Aorta (tissue), 5 donors: ENCODE data around the gene EVA1B. TPM values are rescaled to one million over a fixed set of nuclear protein-coding genes. Genes with fewer than 3 reads are reported as not detected.

Experiments
- ATAC-seq: fragments of 200-7000 bp; cut with Tn5 transposase; one replicate; pipeline ENCODE4 v1.9.1; 2022; ENCODE audit warnings: moderate library complexity; ENCODE audit not compliant: low FRiP score
- DNase-seq, 2 donors: peaks; one replicate each; pipeline ENCODE4 v3.0.0-alpha.2; 2020
- H3K27ac ChIP-seq, 2 donors: one replicate each; pipeline ENCODE4 v1.5.1; 2013; ENCODE audit warnings: low read length in 2 of 2, mild to moderate bottlenecking in 2 of 2, moderate library complexity in 2 of 2, control low read depth in 1 of 2, inconsistent platforms in 1 of 2, low read depth in 1 of 2
- H3K27me3 ChIP-seq, 2 donors: one replicate each; pipeline ENCODE4 v1.6.1; 2013; ENCODE audit warnings: control low read depth in 1 of 2, low read length in 1 of 2, mild to moderate bottlenecking in 1 of 2, moderate library complexity in 1 of 2; ENCODE audit not compliant: insufficient read depth in 2 of 2, control insufficient read depth in 1 of 2
- H3K36me3 ChIP-seq, 2 donors: one replicate each; pipeline ENCODE4 v1.6.1; 2013; ENCODE audit warnings: control low read depth in 1 of 2, low read length in 1 of 2, mild to moderate bottlenecking in 1 of 2; ENCODE audit not compliant: insufficient read depth in 2 of 2, control insufficient read depth in 1 of 2
- H3K4me1 ChIP-seq, 2 donors: one replicate each; pipeline ENCODE4 v1.6.1; 2013; ENCODE audit warnings: low read length in 2 of 2, control low read depth in 1 of 2, mild to moderate bottlenecking in 1 of 2, moderate library complexity in 1 of 2; ENCODE audit not compliant: insufficient read depth in 2 of 2, control insufficient read depth in 1 of 2
- H3K4me3 ChIP-seq, 2 donors: one replicate each; pipeline ENCODE4 v1.5.1; 2013; ENCODE audit warnings: low read length in 2 of 2, control low read depth in 1 of 2, mild to moderate bottlenecking in 1 of 2
- H3K9me3 ChIP-seq: one replicate; pipeline ENCODE4 v1.6.1; 2013; ENCODE audit warnings: mild to moderate bottlenecking, low read length; ENCODE audit not compliant: control insufficient read depth
- WGBS, 2 donors: extraction: QIAGEN DNeasy Blood & Tissue Kit; methylation state at CpG; one replicate each; pipeline ENCODE4 v1.1.7; 2013; 5-methylcytosine and 5-hydroxymethylcytosine counted together
- intact Hi-C, 2 donors: fragments of 100-400 bp; cut with DNase I; formaldehyde crosslinking; loops; one replicate each; pipeline versions ENCODE4 v1.14.2 to v1.15.0; 2022
- polyA plus RNA-seq, 2 donors: library from polyadenylated mRNA; stranded (reverse); fragments of 200-250 nt; gene quantifications; one replicate each; pipeline ENCODE4 v1.2.3, GENCODE V29; 2013
- total RNA-seq, 2 donors: library from RNA; stranded (reverse); fragmentation: NEBNext Ultra II Directional; extraction: Animal tissue kit (Norgen Biotek cat#: 25700); gene quantifications; one replicate each; pipeline ENCODE4 v1.2.1, GENCODE V29; 2021
- donor health status: healthy with polysubstance abuse.
- donor health status: Bipolar disorder and iron deficiency.
- donor health status: DM: no; HTN: no; CAD: no.
- donor health status: DM: no; HTN: no; CAD: no.
- donor health status: DM: yes; HTN: yes; CAD: no.

EVA1B gene
- total and polyA plus RNA-seq, 4 donors = 38.2 to 165 (median 51.5) TPM

DNA sequence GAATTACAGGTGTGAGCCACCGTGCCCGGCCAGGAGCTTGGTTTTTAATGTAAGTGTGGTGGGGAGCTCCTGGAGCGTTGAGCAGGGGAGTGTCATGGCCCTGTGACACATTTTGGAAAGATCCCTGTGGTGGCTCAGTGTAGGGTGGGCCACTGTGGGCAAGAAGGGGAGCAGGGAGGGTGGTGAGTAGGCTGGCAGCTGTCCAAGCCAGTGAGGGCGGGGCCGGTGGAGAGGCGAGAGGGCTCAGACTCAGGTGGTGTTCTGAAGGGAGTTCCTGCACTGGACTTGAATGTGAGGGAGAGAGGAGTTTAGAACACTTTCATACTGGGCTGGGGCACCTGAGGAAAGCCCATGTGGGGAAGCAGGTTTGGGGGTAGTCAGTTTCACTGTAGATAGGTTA is 3.1 kb upstream of the EVA1B start:
- intact Hi-C loops = loop anchor here in 1 of 2 donors (10.0 kb wide), 1 partner anchor 612 kb away; the partner anchor contains the start of gene C1orf216
- DNase-seq = no peak
- H3K36me3 ChIP-seq = no peaks in the 10 kb centered on the region
- no peak for ATAC-seq
- H3K27me3 ChIP-seq = no peaks in the 10 kb centered on the region
- no peaks in the 10 kb centered on the region for H3K4me1 ChIP-seq
- WGBS, 2 donors = 58 to 61% methylated on average over 6 of the region's 6 CpGs
- H3K9me3 ChIP-seq = no peaks in the 10 kb centered on the region
- no peak overlapping the region for H3K27ac ChIP-seq
- no peak overlapping the region for H3K4me3 ChIP-seq

DNA sequence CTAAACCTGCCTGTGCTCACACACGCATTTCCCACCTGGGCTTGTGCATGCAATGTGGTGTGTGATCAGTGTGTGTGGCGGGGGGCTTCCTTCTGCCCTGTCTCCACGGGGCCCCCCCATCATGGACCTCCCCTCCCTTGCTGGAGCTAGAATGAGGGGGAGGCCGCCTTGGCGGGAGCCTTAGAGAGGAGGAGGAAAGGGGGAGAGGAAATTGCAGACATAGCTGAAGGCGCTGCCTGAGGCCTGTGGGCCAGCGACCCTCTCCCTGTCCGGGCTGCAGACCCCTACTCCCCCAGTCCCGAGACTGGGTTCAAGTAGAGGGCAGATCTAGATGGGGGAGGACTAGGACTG is 883 bp upstream of the EVA1B start:
- 10 to 16% methylated on average over 9 of the region's 9 CpGs for WGBS, 2 donors
- peak in 1 of 2 donors; percentile 70 for DNase-seq
- H3K36me3 ChIP-seq = no peaks in the 10 kb centered on the region
- ATAC-seq = no peak
- H3K4me3 ChIP-seq = no peak overlapping the region
- intact Hi-C loops = loop anchor here in 1 of 2 donors (10.0 kb wide), 1 partner anchor 610 kb away; the partner anchor contains the start of gene C1orf216
- no peaks in the 10 kb centered on the region for H3K9me3 ChIP-seq
- no peaks in the 10 kb centered on the region for H3K4me1 ChIP-seq
- H3K27ac ChIP-seq = no peak overlapping the region
- no peaks in the 10 kb centered on the region for H3K27me3 ChIP-seq

DNA sequence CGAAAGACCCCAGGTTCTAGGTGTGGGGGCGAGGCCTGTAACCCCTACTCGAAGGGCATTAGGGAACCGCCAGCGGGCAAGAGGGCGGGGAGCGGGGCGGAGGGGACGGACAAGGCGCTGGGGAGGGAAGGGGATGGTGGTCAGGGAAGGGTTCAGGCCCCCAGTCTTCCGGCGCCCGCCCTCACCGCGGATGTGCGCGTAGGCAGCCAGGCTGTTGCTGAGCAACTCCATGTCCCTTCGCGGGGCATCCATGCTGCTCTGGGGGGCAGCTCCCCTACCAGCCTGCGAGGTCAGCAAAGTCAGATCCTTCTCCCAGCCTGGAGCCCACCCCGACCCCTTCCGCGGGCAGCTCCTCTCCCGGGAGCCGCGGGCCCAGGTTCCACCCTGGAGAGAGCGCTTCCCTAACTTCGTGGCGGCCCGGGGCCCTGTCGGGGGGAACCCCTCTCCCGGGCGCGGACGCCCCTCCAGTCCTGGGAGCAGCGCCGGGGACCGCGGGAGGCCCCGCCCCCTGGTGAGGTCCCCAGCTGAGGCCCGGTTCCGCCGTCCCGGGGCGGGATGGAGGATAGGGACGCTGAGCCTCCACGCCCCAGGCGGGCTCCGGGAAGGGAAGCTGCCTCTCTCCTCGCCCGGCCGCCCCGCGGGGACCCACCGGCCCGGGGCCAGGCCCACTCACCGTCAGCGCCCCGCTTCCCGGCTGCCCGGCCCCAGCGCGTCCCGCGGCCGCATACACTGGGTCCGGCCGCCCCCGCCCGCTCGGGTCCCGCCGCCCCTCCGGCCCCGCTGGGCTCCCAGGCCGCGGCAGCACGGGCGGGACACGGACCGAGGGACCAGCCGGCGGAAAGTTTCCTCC is 434 bp downstream of the EVA1B start:
- Histone ChIP-seq H3K27ac (peak overlapping the region; percentile 47 to 81), H3K36me3 (no peaks in the 10 kb centered on the region), H3K27me3 (no peaks in the 10 kb centered on the region), H3K9me3 (no peaks in the 10 kb centered on the region), H3K4me3 (peak overlapping the region; percentile 71 to 77), H3K4me1 (no peaks in the 10 kb centered on the region)
- 0 to 1% methylated on average over 43 to 83 of the region's 83 CpGs for WGBS, 2 donors
- peak; percentile 84 to 89 for DNase-seq
- intact Hi-C loops = loop anchor here in 1 of 2 donors (10.0 kb wide), 1 partner anchor 608 kb away; the partner anchor contains the start of gene C1orf216
- peak; percentile 50 for ATAC-seq

DNA sequence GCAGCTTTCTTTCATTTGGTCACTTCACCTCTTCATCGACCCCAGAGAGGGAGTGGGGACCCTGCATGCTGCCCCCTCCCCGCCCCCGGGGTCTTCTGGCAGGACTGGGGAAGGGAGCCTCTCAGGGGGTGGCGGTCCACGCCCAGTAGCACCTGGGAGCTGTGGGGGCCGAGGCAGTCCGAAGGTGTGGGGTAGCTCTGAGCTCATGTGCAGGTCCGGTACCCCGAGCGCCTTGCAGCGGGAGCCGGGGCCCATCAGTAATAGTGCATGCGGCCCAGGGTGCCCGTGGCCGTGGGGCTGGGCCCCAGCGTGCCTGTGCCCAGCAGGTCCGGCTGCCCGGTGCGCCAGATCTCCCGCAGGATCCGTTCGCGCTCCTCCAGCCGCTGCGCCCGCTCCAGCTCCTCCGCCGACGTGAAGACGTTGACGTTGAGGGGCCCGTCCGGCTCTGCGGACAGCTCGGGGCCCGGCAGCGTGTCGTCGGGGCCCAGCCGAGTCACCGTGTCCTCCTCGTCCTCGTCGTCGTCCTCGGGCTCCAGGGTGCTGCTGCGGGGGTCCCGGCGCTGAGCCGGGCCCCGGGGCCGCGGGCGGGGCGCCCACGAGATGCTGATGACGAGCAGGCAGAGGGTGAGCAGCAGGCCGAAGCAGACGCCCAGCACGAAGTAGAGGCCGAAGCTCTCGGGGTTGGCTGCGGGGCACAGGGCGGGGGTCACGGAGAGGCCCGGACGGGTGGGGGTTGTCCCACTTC is 1.2 kb downstream of the EVA1B start:
- Histone ChIP-seq H3K4me1 (no peaks in the 10 kb centered on the region), H3K4me3 (peak overlapping the region; percentile 71 to 77), H3K9me3 (no peaks in the 10 kb centered on the region), H3K27me3 (no peaks in the 10 kb centered on the region), H3K36me3 (no peaks in the 10 kb centered on the region), H3K27ac (peak overlapping the region; percentile 8 to 81)
- WGBS, 2 donors = 5 to 7% methylated on average over 44 to 67 of the region's 67 CpGs
- peak in 1 of 2 donors; percentile 63 for DNase-seq
- ATAC-seq = peak; percentile 8
- intact Hi-C loops = loop anchor here in 1 of 2 donors (10.0 kb wide), 1 partner anchor 607 kb away; the partner anchor contains the start of gene C1orf216

DNA sequence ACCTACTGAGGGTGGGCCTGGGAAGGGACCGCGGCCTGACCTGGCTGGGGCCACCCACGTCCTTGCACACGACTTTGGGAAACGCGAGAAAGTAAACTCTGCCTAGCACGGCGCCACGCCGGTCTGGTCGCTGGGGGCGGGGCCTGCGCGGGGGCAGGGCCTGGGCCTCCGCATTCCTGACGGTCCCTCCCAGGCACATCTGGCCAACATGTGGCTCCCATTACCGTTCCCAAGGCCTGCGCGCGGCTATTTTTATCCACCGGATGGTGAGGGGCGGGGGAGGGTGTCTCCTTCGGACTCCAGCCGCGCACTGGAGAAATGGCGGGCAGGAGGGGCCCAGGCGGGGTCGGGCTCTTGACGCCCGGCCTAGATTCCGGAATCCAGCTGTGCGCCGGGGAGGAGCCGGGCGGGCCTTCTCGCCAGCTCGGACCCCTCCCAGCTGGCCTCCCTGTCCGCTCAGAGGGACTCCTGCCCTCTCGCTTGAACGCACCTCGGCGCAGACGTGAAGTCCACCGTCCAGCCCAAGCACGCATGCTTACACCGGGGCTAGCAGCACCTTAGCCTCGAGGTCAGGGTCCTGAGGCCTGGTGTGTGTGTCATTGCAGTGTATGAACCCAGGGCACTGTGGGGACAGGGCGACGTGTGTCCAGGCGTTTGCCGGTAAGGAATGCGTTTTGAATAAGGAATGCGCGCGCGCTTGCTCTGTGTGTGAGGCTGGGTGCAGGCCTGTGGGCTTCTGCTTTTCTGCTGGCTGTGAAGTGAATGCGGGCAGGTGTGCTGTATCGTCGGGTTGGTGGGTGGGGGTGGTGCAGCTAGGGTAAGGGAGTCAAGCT is 2.1 kb downstream of the EVA1B start:
- peak; percentile 88 to 92 for DNase-seq
- no peaks in the 10 kb centered on the region for H3K27me3 ChIP-seq
- no peaks in the 10 kb centered on the region for H3K36me3 ChIP-seq
- H3K27ac ChIP-seq = peak overlapping the region in 1 of 2 donors; percentile 81
- intact Hi-C loops = loop anchor here in 1 of 2 donors (10.0 kb wide), 1 partner anchor 607 kb away; the partner anchor contains the start of gene C1orf216
- peak overlapping the region; percentile 4 to 71 for H3K4me3 ChIP-seq
- 2 to 3% methylated on average over 59 of the region's 59 CpGs for WGBS, 2 donors
- H3K9me3 ChIP-seq = no peaks in the 10 kb centered on the region
- no peaks in the 10 kb centered on the region for H3K4me1 ChIP-seq
- ATAC-seq = peak; percentile 79

DNA sequence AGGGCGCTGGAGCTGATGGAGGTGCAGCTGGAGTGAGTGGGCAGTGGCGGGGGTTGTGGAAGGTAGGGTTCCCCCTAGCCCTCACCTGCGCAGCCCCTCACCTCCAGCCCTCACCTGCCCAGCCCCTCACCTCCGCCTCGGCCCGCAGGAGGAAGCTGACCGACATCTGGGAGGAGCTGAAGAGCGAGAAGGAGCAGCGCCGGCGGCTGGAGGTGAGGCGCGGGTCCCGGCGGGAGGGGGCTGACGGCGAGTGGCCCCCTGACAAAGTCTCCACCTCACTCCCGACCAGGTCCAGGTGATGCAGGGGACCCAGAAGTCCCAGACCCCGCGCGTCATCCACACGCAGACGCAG is 2.7 kb downstream of the EVA1B start:
- 1 to 4% methylated on average over 21 to 23 of the region's 23 CpGs for WGBS, 2 donors
- DNase-seq = no peak
- no peak for ATAC-seq
- Histone ChIP-seq H3K27me3 (no peaks in the 10 kb centered on the region), H3K9me3 (no peaks in the 10 kb centered on the region), H3K4me1 (no peaks in the 10 kb centered on the region), H3K36me3 (no peaks in the 10 kb centered on the region), H3K27ac (peak overlapping the region in 1 of 2 donors; percentile 22), H3K4me3 (peak overlapping the region; percentile 4 to 5)
- intact Hi-C loops = loop anchor here in 1 of 2 donors (10.0 kb wide), 1 partner anchor 606 kb away; the partner anchor contains the start of gene C1orf216

DNA sequence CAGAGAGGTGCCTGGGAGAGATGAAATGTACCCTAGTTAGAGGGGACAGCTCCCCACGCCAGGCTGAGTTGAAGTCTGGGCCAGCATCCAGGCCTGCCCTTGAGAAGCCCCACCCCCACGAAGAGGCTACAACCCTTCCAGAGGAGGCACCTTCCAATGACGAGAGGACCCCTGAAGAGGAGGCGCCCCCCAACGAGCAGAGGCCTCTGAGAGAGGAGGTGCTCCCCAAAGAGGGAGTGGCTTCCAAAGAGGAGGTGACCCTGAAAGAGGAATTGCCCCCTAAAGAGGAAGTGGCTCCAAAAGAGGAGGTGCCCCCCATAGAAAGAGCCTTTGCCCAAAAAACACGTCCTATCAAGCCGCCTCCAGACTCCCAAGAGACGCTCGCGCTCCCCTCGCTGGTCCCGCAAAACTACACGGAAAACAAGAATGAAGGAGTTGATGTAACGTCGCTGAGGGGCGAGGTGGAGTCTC is 3.1 kb downstream of the EVA1B start:
- intact Hi-C loops = loop anchor here in 1 of 2 donors (10.0 kb wide), 1 partner anchor 606 kb away; the partner anchor contains the start of gene C1orf216
- Histone ChIP-seq H3K4me1 (no peaks in the 10 kb centered on the region), H3K9me3 (no peaks in the 10 kb centered on the region), H3K27me3 (no peaks in the 10 kb centered on the region), H3K36me3 (no peaks in the 10 kb centered on the region), H3K4me3 (peak overlapping the region in 1 of 2 donors; percentile 5), H3K27ac (peak overlapping the region in 1 of 2 donors; percentile 11)
- DNase-seq = no peak
- 12 to 16% methylated on average over 16 of the region's 16 CpGs for WGBS, 2 donors
- ATAC-seq = no peak

DNA sequence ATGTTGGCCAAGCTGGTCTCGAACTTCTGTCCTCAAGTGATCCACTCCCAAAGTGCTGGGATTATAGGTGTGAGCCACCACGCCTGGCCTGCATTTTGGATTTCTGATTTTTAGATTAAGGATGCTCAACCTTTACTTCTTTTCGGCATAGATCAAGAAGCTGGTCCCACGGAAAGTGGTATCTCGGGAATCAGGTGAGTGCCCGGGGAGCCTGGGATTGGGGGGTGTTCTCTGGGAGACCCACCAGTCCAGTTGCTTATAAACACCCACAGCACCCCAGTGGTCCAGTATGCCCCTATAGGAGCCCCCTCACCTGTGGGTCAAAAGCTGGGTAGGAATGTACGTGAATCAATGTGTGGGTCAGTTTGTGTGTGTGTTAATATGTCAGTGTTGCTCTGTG is 14.0 kb downstream of the EVA1B start:
- no peak overlapping the region for H3K4me3 ChIP-seq
- no peaks in the 10 kb centered on the region for H3K27me3 ChIP-seq
- no peaks in the 10 kb centered on the region for H3K36me3 ChIP-seq
- no peak for ATAC-seq
- no peaks in the 10 kb centered on the region for H3K9me3 ChIP-seq
- 95 to 96% methylated on average over 7 of the region's 7 CpGs for WGBS, 2 donors
- intact Hi-C loops = no loop called here
- peak in 1 of 2 donors; percentile 29 for DNase-seq
- H3K27ac ChIP-seq = no peak overlapping the region
- H3K4me1 ChIP-seq = peaks cover 0 to 1% of the 10 kb centered on the region in 2 donors
